Measurements from ENCODE around the gene DCDC2C. TPM values are rescaled to one million over a fixed set of nuclear protein-coding genes. Genes with fewer than 3 reads are reported as not detected.

Gene DCDC2C
- polyA plus RNA-seq, 3 donors = not detected

DNA sequence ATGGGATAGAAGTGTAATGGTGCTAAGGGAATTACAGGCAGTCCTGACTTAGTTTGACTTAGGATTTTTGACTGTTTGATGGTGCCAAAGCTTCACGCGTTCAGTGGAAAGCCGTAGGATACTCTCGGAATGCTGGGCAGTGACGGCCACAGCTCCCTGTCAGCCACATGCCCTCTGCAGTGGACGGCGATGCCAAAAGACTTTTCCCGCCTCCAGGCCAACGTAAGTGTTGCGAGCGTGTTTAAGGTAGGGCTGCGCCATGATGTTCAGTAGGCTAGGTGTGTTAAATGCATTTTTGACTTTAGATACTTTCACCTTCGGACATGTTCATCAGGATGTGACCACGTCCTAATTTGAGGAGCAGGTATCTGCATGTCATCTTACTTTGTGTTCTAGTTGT is 63.4 kb downstream of the DCDC2C start:
- no peak overlapping the region for H3K4me2 ChIP-seq (replicated peaks; ENCODE audit: extremely low read depth, low read length, poor library complexity, severe bottlenecking)
- no peaks in the 10 kb centered on the region for H3K79me2 ChIP-seq (ENCODE audit: insufficient read depth, low read length)
- H3K27ac ChIP-seq (ENCODE audit: low read depth in 1 of 2, low read length in 2 of 2) = no peak overlapping the region
- 89% methylated on average over 12 of the region's 14 CpGs for WGBS (ENCODE audit: insufficient coverage)
- Mint-ChIP-seq H3K36me3 (no peaks in the 10 kb centered on the region), H3K27ac (peak overlapping the region in 1 of 7 donors; percentile 13), H3K27me3 (ENCODE audit: low read depth in 3 of 3) (peaks cover 3 to 6% (median 4%) of the 10 kb centered on the region in 3 donors), H3K4me3 (no peak overlapping the region), H3K4me1 (no peaks in the 10 kb centered on the region), H3K9me3 (peaks cover 0 to 6% (median 0%) of the 10 kb centered on the region in 7 donors)
- no peaks in the 10 kb centered on the region for H4K20me1 ChIP-seq (ENCODE audit: insufficient read depth, low read length)
- DNase-seq = no peak
- no peaks in the 10 kb centered on the region for H3K27me3 ChIP-seq (ENCODE audit: control insufficient read depth in 2 of 2, insufficient read depth in 2 of 2, low read length in 2 of 2)
- no peaks in the 10 kb centered on the region for H3K36me3 ChIP-seq (replicated peaks in 1 of 2; ENCODE audit: control insufficient read depth in 1 of 2, insufficient read depth in 2 of 2, low read length in 2 of 2)
- H3K9me3 ChIP-seq (replicated peaks in 1 of 2; ENCODE audit: control insufficient read depth in 1 of 2, insufficient read depth in 1 of 2, low read length in 2 of 2) = no peaks in the 10 kb centered on the region
- no peak overlapping the region for H3K4me3 ChIP-seq (replicated peaks in 1 of 3; ENCODE audit: low read depth in 2 of 3, low read length in 3 of 3)
- intact Hi-C loops (cut with micrococcal nuclease) = no loop called here
- no peak overlapping the region for H3K9ac ChIP-seq (ENCODE audit: insufficient read depth, low read length, poor library complexity, severe bottlenecking)
- H2AFZ ChIP-seq (ENCODE audit: insufficient read depth, low read depth, low read length, poor library complexity, severe bottlenecking) = no peak overlapping the region
- H3K4me1 ChIP-seq (ENCODE audit: control insufficient read depth in 1 of 2, insufficient read depth in 2 of 2, low read length in 2 of 2) = no peaks in the 10 kb centered on the region
- no peak for TF ChIP-seq CTCF (IDR thresholded peaks at IDR 0.05)

- no peaks in the 10 kb centered on the region for H3K36me3 ChIP-seq (replicated peaks in 1 of 2; ENCODE audit: control insufficient read depth in 1 of 2, insufficient read depth in 2 of 2, low read length in 2 of 2)
- DNase-seq = no peak
- H3K4me3 ChIP-seq (replicated peaks in 1 of 3; ENCODE audit: low read depth in 2 of 3, low read length in 3 of 3) = no peak overlapping the region
- H3K27me3 Mint-ChIP-seq (ENCODE audit: low read depth in 3 of 3) = peaks cover 0 to 8% (median 4%) of the 10 kb centered on the region in 3 donors
- no peak overlapping the region for H3K27ac Mint-ChIP-seq
- no peaks in the 10 kb centered on the region for H3K4me1 ChIP-seq (ENCODE audit: control insufficient read depth in 1 of 2, insufficient read depth in 2 of 2, low read length in 2 of 2)
- no peaks in the 10 kb centered on the region for H3K9me3 ChIP-seq (replicated peaks in 1 of 2; ENCODE audit: control insufficient read depth in 1 of 2, insufficient read depth in 1 of 2, low read length in 2 of 2)
- no peaks in the 10 kb centered on the region for H3K9me3 Mint-ChIP-seq
- intact Hi-C loops (cut with micrococcal nuclease) = no loop called here
- no peaks in the 10 kb centered on the region for H3K27me3 ChIP-seq (ENCODE audit: control insufficient read depth in 2 of 2, insufficient read depth in 2 of 2, low read length in 2 of 2)
- H4K20me1 ChIP-seq (ENCODE audit: insufficient read depth, low read length) = no peaks in the 10 kb centered on the region
- no peak for TF ChIP-seq CTCF (IDR thresholded peaks at IDR 0.05)
- no peak overlapping the region for H3K9ac ChIP-seq (ENCODE audit: insufficient read depth, low read length, poor library complexity, severe bottlenecking)
- no peak overlapping the region for H3K27ac ChIP-seq (ENCODE audit: low read depth in 1 of 2, low read length in 2 of 2)
- WGBS (ENCODE audit: insufficient coverage) = 93% methylated on average over 20 of the region's 21 CpGs
- H3K36me3 Mint-ChIP-seq = no peaks in the 10 kb centered on the region
- H3K79me2 ChIP-seq (ENCODE audit: insufficient read depth, low read length) = no peaks in the 10 kb centered on the region
- no peak overlapping the region for H3K4me2 ChIP-seq (replicated peaks; ENCODE audit: extremely low read depth, low read length, poor library complexity, severe bottlenecking)
- no peaks in the 10 kb centered on the region for H3K4me1 Mint-ChIP-seq
- no peak overlapping the region for H2AFZ ChIP-seq (ENCODE audit: insufficient read depth, low read depth, low read length, poor library complexity, severe bottlenecking)
- H3K4me3 Mint-ChIP-seq = no peak overlapping the region
Observed at GRCh38 chr2:3768960-3769765, 65.8 kb downstream of the DCDC2C start.

Measured in CD14-positive monocyte (primary cell).